ENCODE data around the gene SIX5.

SIX5 gene

DNA sequence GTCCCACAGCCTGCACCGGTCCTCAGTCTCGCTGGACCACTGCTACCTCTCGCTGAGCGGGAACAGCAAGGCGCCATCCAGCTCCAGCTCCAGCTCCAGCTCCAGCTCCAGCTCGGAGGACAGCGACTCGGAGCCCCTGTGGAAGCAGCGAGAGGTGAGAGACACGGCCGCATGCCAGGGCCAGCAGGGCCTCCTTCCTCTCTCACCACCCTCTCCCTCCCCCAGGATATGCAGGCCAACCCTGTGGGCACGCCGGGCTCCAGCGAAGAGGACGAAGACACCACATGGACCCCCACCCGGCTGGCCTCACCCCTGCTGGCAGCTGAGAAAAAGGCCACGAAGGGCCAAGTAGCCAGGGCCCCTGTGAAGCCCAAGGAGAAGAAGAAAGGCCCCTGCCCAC is 7.3 kb downstream of the SIX5 start:
- no peaks in the 10 kb centered on the region for H3F3A ChIP-seq (ENCODE audit: control insufficient read depth, insufficient read depth)
- H3K4me2 ChIP-seq (ENCODE audit: low read length), result no peak overlapping the region
- no peaks in the 10 kb centered on the region for H3K27me3 ChIP-seq (ENCODE audit: control insufficient read depth, low read length)
- H3K36me3 ChIP-seq (ENCODE audit: control insufficient read depth, low read length), result no peaks in the 10 kb centered on the region
- no peaks in the 10 kb centered on the region for H3K79me2 ChIP-seq (ENCODE audit: control insufficient read depth, low read length)
- H3K27ac ChIP-seq (ENCODE audit: low read depth, low read length), result no peak overlapping the region
- no peaks in the 10 kb centered on the region for H3K9me2 ChIP-seq (replicated peaks; ENCODE audit: control insufficient read depth, low read length)
- H3K4me3 ChIP-seq (ENCODE audit: low read length), result no peak overlapping the region
- no peak for TF ChIP-seq EZH2phosphoT487 (IDR thresholded peaks at IDR 0.05; ENCODE audit: borderline replicate concordance, low read length)
- H3K4me1 ChIP-seq (ENCODE audit: control insufficient read depth, low read length), result no peaks in the 10 kb centered on the region
- no peaks in the 10 kb centered on the region for H4K20me1 ChIP-seq (ENCODE audit: control insufficient read depth, insufficient read depth, low read depth, low read length)
- no peaks in the 10 kb centered on the region for H3K9me3 ChIP-seq (ENCODE audit: control insufficient read depth, insufficient read depth, low read length)

DNA sequence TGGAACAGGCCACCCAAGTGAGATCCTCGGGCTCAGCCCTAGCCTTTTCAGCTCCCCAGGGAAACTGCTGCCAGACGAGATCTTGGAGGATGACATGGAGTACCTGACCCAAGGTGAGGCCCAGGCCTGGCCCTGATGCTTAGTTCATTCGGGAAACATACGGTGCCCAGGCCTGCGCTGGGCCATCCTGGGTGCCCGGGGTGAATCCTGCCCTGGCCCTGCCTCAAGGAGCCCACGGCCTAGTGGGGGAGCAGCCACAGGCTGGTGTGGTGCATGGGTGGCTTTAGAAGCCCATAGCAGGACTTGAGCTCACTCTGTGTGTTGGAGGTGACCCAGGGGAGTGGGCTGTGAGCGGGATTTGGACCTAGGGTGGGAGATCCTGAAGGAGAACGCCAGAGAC is 10.1 kb downstream of the SIX5 start:
- Histone ChIP-seq H4K20me1 (ENCODE audit: control insufficient read depth, insufficient read depth, low read depth, low read length) (no peaks in the 10 kb centered on the region), H3K4me2 (ENCODE audit: low read length) (no peak overlapping the region), H3F3A (ENCODE audit: control insufficient read depth, insufficient read depth) (no peaks in the 10 kb centered on the region), H3K9me3 (ENCODE audit: control insufficient read depth, insufficient read depth, low read length) (no peaks in the 10 kb centered on the region), H3K79me2 (ENCODE audit: control insufficient read depth, low read length) (no peaks in the 10 kb centered on the region), H3K9me2 (replicated peaks; ENCODE audit: control insufficient read depth, low read length) (no peaks in the 10 kb centered on the region), H3K36me3 (ENCODE audit: control insufficient read depth, low read length) (no peaks in the 10 kb centered on the region), H3K27me3 (ENCODE audit: control insufficient read depth, low read length) (no peaks in the 10 kb centered on the region; the same call in 1 of the 2 replicates), H3K4me3 (ENCODE audit: low read length) (no peak overlapping the region), H3K27ac (ENCODE audit: low read depth, low read length) (no peak overlapping the region), H3K4me1 (ENCODE audit: control insufficient read depth, low read length) (no peaks in the 10 kb centered on the region)
- TF ChIP-seq, protein P1, sequence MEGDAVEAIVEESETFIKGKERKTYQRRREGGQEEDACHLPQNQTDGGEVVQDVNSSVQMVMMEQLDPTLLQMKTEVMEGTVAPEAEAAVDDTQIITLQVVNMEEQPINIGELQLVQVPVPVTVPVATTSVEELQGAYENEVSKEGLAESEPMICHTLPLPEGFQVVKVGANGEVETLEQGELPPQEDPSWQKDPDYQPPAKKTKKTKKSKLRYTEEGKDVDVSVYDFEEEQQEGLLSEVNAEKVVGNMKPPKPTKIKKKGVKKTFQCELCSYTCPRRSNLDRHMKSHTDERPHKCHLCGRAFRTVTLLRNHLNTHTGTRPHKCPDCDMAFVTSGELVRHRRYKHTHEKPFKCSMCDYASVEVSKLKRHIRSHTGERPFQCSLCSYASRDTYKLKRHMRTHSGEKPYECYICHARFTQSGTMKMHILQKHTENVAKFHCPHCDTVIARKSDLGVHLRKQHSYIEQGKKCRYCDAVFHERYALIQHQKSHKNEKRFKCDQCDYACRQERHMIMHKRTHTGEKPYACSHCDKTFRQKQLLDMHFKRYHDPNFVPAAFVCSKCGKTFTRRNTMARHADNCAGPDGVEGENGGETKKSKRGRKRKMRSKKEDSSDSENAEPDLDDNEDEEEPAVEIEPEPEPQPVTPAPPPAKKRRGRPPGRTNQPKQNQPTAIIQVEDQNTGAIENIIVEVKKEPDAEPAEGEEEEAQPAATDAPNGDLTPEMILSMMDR (IDR thresholded peaks at IDR 0.05; ENCODE audit: low read depth, low read length, poor library complexity, severe bottlenecking), result no peak
- TF ChIP-seq EZH2phosphoT487 (IDR thresholded peaks at IDR 0.05; ENCODE audit: borderline replicate concordance, low read length), result no peak

DNA sequence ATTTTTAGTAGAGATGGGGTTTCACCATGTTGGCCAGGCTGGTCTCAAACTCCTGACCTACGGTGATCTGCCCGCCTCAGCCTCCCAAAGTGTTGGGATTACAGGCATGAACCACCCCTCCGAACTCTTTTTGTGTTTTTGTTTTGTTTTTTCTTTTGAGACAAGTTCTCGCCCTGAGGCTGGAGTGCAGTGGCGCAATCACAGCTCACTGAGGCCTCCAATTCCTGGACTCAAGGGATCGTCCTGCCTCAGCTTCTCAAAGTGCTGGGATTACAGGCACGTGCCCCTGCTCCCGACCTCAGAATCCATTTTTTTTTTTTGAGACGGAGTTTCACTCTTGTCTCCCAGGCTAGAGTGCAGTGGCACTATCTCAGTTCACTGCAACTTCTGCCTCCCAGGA is 11.4 kb downstream of the SIX5 start:
- no peak overlapping the region for H3K27ac ChIP-seq (ENCODE audit: low read depth, low read length)
- H3K27me3 ChIP-seq (ENCODE audit: control insufficient read depth, low read length), result no peaks in the 10 kb centered on the region; the same call in 1 of the 2 replicates
- H3F3A ChIP-seq (ENCODE audit: control insufficient read depth, insufficient read depth), result no peaks in the 10 kb centered on the region
- no peak overlapping the region for H3K4me2 ChIP-seq (ENCODE audit: low read length)
- no peak overlapping the region for H3K4me3 ChIP-seq (ENCODE audit: low read length)
- TF ChIP-seq EZH2phosphoT487 (IDR thresholded peaks at IDR 0.05; ENCODE audit: borderline replicate concordance, low read length), result no peak
- TF ChIP-seq, protein P1 (IDR thresholded peaks at IDR 0.05; ENCODE audit: low read depth, low read length, poor library complexity, severe bottlenecking), result no peak
- no peaks in the 10 kb centered on the region for H3K79me2 ChIP-seq (ENCODE audit: control insufficient read depth, low read length)
- no peaks in the 10 kb centered on the region for H3K36me3 ChIP-seq (ENCODE audit: control insufficient read depth, low read length)
- no peaks in the 10 kb centered on the region for H3K4me1 ChIP-seq (ENCODE audit: control insufficient read depth, low read length)
- H3K9me2 ChIP-seq (replicated peaks; ENCODE audit: control insufficient read depth, low read length), result no peaks in the 10 kb centered on the region
- no peaks in the 10 kb centered on the region for H4K20me1 ChIP-seq (ENCODE audit: control insufficient read depth, insufficient read depth, low read depth, low read length)
- no peaks in the 10 kb centered on the region for H3K9me3 ChIP-seq (ENCODE audit: control insufficient read depth, insufficient read depth, low read length)

DNA sequence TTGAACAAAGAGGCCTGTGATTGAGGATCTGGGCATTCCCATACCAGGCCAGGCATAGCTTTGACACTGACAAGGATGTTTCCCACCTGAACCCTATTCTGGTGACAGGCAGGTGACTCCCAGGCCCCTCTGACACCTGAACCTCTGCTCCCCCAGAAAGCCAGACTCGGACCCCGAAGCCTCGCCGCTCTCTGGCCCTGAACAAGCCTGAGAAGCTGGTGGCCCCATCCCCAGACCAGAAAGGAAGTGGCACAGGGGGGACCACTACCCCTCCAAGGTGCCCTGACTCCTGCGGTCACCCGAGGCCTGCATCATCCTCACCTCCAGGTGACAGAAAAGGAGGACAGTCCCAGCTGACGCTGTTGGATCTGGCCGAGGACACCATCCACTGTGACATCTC is 14.7 kb downstream of the SIX5 start:
- no peaks in the 10 kb centered on the region; the same call in 1 of the 2 replicates for H3K27me3 ChIP-seq (ENCODE audit: control insufficient read depth, low read length)
- H3K4me1 ChIP-seq (ENCODE audit: control insufficient read depth, low read length), result no peaks in the 10 kb centered on the region
- H4K20me1 ChIP-seq (ENCODE audit: control insufficient read depth, insufficient read depth, low read depth, low read length), result no peaks in the 10 kb centered on the region
- H3K79me2 ChIP-seq (ENCODE audit: control insufficient read depth, low read length), result no peaks in the 10 kb centered on the region
- TF ChIP-seq EZH2phosphoT487 (IDR thresholded peaks at IDR 0.05; ENCODE audit: borderline replicate concordance, low read length), result no peak
- no peaks in the 10 kb centered on the region for H3K9me3 ChIP-seq (ENCODE audit: control insufficient read depth, insufficient read depth, low read length)
- H3K36me3 ChIP-seq (ENCODE audit: control insufficient read depth, low read length), result no peaks in the 10 kb centered on the region
- H3K9me2 ChIP-seq (replicated peaks; ENCODE audit: control insufficient read depth, low read length), result no peaks in the 10 kb centered on the region
- no peak overlapping the region for H3K4me3 ChIP-seq (ENCODE audit: low read length)
- no peaks in the 10 kb centered on the region for H3F3A ChIP-seq (ENCODE audit: control insufficient read depth, insufficient read depth)
- no peak overlapping the region for H3K27ac ChIP-seq (ENCODE audit: low read depth, low read length)
- H3K4me2 ChIP-seq (ENCODE audit: low read length), result no peak overlapping the region
